Medulla oblongata (tissue), 1 donor: ENCODE measurements around the gene LLCFC1.
A peak's percentile ranks its signal among the peaks of the same experiment; 100 is the strongest.
"Not testable (repeated sequence)": the region's sequence is repeated elsewhere in the genome, so short reads cannot be mapped to it uniquely, and the experiment has no call there.

Source experiments
- DNase-seq: peaks from one replicate; pipeline ENCODE4 v3.0.0-alpha.2; 2015; ENCODE audit errors: extremely low spot score

LLCFC1 gene

DNA sequence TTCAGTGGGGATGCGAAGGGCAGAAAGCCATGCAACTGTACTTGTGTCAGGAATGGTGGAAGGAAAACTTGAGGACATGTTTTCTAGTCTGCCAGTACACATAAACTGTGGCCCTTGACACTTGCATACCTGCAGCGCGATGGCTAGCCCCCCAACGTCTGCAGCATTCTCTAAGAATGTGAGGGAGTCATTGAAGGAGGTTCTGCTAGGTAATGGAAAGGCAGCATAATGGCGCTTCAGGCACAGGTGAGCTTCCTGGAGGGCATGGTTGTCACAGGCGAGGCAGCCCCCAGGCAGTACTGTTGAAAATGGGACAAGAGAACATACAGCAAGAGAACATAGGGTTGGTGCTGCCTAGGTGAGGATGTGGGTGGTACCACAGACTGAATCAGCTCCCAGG, 3.5 kb downstream of the LLCFC1 start:
- DNase-seq = no peak

- DNase-seq = no peak
Observed at GRCh38 chr7:142943706-142944268, 4.5 kb downstream of the LLCFC1 start.

DNA sequence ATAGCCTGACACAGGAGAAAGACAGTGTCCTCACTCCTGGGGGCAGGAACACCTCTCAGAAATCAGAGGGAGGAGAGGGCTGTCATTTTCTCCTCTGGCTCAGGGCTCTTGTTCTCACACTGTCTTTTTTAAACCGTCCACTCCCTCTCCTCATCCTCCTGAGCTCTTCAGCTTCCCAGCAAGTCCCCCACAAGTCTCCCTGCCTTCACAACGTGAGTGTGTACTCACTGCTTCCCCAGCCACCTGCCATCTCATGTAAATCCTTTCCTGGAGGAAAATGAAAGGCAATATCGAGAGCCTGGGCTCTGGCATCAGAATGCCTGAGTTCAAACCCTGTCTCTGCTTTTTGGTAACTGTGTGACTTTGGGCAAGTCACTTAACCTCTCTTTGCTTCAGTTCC, 5.7 kb downstream of the LLCFC1 start:
- no peak for DNase-seq

DNA sequence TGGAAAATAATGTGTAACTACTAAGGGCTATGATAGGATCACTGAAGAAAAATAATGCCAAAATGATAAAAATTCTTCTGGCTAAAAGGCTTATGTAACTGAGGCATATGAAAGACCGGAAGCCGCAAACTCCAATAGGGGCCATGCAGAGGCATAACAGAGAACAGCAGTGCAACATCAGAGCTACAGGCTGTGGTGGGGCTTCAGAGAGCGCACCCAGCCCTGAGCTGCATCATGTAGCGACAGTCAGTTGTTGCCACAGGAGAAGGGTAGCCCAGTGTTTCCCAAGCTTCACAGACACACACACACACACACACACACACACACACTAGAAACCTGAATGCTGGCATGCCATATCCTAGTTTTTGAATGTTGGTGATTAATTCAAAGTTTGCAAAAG, 9.3 kb downstream of the LLCFC1 start:
- no peak for DNase-seq

- DNase-seq = no peak
Observed at GRCh38 chr7:142950235-142950634, 11.0 kb downstream of the LLCFC1 start.

- no peak for DNase-seq
Observed at GRCh38 chr7:142954680-142955268, 15.5 kb downstream of the LLCFC1 start.

GRCh38 chr7:142956951-142957623, 17.8 kb downstream of the LLCFC1 start:
- no peak for DNase-seq

GRCh38 chr7:142957723-142958122, 18.4 kb downstream of the LLCFC1 start:
- no peak for DNase-seq

DNA sequence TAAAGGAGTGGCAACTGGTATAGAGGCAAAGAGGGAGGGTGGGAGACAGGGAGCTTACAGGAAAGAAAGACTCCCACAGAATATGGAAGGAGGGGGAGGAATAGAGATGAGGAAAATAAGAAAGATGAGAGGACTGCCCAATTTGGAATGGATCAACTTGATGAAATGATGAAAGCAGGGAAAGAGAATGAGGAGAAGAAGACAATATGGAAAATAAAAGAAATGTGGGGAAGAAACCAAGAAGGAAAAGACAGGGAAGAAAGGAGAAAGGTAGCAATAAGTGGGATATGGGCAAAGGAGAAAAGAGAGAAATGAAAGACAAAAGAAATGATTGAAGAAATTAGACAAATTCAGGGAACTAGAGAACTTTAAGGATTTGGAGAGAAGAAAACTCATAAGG, 19.9 kb downstream of the LLCFC1 start:
- DNase-seq = no peak

DNA sequence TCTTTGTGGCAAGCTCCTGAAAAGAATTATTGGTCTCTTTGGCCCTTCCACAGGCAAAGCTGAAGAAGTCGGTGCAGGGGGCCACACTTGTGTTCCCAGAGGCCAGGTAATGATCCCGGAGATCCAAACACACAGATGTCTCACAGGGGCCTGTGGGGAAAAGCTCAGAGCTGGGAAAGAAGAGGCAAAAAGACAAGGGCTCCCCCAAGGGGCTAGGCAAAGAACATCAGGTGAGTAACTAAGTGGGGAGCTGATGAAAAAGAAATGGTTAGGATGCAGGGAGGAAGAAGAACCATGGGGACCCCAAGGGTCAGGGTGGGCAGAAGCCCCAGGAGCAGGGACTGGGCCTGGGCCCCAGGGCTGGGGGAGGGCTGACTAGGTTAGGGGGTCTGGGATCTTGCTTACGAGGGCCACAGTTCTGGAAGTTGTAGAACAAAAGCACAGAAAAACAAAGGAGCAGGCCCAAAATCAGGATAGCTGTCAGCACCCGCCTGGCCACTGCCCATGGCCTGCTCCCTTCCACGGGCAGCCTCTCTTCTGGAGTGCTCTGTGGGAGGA, 21.8 kb downstream of the LLCFC1 start:
- no peak for DNase-seq

GRCh38 chr7:142961595-142961972, 22.3 kb downstream of the LLCFC1 start:
- DNase-seq = no peak

GRCh38 chr7:142961973-142962926, 23.0 kb downstream of the LLCFC1 start, which contains the start of gene KEL:
TSS of gene KEL (minus strand) at chr7:142962363. CDS start at chr7:142962206, 157 bp downstream.
- DNase-seq = no peak

- no peak for DNase-seq
Observed at GRCh38 chr7:142962991-142963390, 23.7 kb downstream of the LLCFC1 start.

DNA sequence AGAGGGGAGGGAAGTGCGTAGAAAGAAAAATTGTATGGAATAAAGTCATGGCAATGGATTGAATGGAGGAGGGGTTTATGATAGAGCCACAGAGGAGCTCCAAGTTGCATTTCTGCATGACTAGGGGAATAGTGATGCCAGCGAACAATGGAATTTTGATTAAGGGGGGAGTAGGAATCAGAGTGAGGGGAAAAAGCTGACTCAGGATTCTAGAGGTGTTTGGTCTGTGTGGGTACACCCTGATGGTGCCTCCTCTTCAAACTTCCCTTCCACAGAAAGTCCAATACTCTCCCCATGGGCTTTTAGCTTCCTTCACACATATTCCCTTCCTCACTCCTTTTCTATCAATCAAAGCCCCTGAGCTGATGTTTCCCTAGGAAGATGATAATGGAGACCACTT, 24.7 kb downstream of the LLCFC1 start:
- no peak for DNase-seq

GRCh38 chr7:142964502-142965246, 25.4 kb downstream of the LLCFC1 start:
- no peak for DNase-seq

- no peak for DNase-seq
Observed at GRCh38 chr7:142968229-142968628, 28.9 kb downstream of the LLCFC1 start.

DNA sequence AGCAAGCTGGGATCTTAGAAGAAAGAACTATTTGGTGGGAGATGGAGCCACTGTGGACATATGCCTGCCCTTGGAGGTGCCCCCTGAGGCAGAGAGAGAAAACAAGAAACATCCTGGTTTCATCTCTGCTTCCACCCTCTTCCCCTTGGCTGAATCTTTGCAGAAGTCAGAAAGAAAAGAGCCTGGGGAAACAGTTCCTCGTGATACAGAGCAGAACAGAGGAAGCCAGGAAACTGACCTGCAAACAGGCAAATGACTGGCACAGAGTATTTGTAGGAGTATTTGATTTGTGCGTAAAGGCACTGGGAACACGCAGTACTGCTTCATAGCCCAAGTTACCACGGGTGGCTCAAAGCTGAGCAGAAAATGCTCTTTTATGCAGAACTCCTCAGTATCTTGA, 29.9 kb downstream of the LLCFC1 start:
- peak; percentile 35 for DNase-seq

GRCh38 chr7:142974626-142975025, 35.3 kb downstream of the LLCFC1 start:
- no peak for DNase-seq

DNA sequence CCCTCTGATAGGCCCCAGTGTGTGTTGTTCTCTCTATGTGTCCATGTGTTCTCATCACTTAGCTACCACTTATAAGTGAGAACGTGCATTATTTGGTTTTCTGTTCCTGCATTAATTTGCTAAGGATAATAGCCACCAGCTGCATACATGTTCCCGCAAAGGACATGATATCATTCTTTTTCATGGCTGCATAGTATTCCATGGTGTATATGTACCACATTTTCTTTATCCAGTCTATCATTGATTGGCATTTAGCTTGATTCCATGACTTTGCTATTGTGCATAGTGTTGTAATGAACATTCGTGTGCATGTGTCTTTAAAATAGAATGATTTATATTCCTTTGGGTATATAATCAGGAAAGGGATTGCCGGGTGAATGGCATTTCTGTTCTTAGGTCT, 39.1 kb downstream of the LLCFC1 start:
- not testable (repeated sequence) for DNase-seq

- DNase-seq = no peak
Observed at GRCh38 chr7:142983825-142984224, 44.5 kb downstream of the LLCFC1 start.

- DNase-seq = no peak
Observed at GRCh38 chr7:142984297-142984696, 45.0 kb downstream of the LLCFC1 start.
